Activated naive CD8-positive, alpha-beta T cell treated with anti-CD3 and anti-CD28 coated beads, Interleukin-2, amount 50 U/mL, for 16 hours (primary cell): ENCODE measurements around the gene ANKAR.
"Not testable (repeated sequence)": the region's sequence is repeated elsewhere in the genome, so short reads cannot be mapped to it uniquely, and the experiment has no call there.

Experiments
- DNase-seq: peaks from one replicate; pipeline ENCODE4 v3.0.0-alpha.2; 2020; ENCODE audit warnings: low read depth, low spot score

Gene ANKAR

DNA sequence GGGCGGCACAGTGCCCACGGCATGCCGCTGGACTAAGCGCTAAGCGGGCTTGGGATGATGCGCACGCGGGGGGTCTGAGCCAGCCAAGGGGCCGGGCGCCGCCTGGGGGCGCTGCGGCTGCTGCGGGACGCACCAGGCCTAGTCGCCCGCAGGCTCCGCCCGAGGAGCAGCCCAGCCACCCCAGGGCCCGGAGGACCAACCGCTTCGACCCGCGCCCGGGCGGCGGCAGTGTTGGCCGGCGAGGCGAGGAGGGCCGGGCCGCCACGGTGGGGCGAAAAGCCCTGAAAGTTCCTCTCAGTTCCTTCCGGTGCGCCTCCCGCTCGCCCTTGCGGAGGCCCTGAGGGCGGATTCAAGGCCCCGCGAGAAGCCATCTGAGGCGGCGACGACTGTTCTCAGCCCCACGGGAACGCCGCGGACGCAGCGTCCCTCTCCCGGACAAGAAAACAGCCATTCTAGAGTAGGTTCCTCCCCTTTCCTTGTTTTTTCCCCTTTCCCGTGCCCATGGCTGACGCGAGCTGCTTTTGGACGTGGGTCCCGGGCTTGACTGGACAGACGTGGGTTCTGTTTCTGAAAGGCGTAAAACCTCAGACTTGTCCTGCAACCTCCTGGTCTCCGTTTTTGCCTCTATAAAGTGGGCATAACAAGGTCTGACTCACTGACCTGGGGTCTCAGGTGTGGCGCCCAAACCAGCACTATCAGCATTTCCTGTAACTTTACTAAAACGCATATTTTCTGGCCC lies at the start of gene ANKAR:
TSS of gene ANKAR (plus strand) at position 297 of the 739 bp plus-strand sequence. CDS start 1,821 bp downstream, outside the sequence.
- DNase-seq, result peak; percentile 44

- no peak for DNase-seq
Observed at GRCh38 chr2:189625636-189626035, 48.8 kb upstream of the ANKAR start.

DNA sequence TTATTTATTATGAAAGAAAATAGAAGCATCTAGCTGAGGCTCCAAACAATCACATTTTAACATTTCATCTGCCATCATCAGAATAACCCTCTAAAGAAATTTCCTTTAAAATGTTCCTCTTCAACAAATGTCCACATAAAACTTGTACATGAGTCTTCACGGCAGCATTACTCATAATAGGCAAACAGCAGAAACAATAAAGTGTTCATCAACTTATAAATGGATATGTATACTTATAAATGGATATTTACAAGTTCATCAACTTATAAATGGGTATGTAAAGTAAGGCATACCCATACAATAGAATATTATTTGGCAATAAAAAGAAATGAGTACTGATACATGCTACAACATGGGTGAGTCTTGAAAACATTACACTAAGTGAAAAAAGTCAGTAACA lies 46.7 kb upstream of the ANKAR start:
- DNase-seq, result no peak

DNA sequence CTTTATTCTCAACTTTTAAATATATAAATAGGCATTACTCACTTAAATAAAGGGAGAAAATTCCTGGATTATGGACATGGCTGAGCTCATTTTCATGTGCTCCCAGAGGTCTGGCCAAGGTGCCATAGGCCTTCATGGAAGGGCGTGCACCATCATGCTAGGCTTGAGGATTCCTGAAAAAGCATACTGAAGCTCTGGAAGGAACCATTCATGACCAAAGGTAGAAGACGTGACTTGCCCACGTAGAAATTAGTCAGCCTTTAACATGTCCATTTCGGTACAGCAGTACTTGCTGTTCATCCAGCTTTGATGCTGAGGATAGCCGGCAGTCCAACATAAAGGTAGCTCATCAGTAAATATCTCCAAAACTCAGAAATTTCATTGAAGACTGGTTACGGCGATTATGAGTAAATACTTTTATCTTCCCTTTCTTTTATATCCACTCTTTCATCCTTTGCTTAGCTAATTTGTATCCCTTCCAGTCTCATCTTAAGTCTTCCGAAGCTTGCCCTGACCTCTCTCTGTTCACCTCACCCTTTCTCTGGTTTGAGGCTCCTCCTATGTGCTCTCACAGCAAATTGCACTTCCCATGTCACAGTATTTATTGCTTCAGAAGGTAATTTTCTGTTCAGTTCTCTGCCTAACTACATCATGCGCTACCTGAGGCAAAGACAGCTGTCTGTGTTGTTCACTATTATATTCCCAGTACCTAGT lies 45.5 kb upstream of the ANKAR start:
- no peak for DNase-seq

DNA sequence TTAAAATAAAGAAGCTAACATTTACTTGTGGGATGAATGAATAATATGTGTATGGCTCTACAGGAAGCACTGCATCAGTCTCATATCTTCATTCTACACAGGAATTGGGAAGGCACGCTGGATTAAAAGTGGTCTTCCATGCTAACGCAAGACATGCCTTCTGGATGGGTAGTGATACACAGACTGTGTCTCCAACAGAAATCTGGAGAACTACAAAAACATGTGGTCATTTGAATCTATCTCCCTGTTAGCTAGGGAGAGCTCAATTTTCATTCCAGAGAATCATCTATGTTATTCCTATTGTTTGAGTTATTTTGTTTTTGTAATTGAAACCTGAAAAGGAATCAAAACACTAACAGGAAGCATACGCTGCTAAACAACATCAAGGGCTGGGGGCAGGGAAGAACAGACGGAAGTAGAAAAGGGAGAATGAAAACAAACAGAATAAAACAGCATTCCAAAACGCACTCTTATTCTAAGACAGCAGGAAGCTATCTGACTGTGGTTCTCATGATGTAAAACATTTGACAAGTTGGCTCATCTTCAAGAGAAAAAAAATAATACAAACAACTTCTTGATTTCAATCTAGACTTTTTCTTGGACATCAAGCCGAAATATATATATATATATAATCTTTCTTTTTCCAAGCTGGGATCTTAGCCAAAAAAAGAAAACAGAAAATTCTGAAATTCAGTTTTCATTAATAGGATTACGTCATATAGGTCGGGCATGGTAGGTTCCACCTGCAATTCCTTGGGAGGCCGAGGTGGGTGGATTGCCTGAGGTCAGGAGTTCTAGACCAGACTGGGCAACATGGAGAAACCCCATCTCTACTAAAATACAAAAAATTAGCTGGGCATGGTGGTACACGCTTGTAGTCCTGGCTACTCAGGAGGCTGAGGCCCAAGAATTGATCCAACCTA lies 44.7 kb upstream of the ANKAR start:
- no peak for DNase-seq

- DNase-seq, result no peak
Observed at GRCh38 chr2:189631849-189632248, 42.6 kb upstream of the ANKAR start.

DNA sequence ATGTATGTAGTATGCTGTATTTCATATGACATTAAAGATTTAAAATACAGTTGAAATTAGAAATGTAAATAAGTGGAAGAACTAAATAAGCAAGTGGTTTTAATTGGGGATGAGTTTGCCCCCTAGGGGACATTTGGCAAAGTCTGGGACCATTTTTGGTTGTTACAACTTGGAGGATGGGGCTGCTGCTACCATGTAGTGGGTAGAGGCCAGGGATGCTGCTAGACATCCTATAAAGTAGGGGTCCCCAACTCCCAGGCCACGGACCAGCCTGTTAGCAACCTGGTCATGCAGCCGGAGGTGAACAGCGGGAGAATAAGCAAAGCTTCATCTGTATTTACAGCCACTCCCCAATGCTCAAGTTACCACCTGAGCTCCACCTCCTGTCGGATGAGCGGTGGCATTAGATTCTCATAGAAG lies 41.1 kb upstream of the ANKAR start:
- no peak for DNase-seq

DNA sequence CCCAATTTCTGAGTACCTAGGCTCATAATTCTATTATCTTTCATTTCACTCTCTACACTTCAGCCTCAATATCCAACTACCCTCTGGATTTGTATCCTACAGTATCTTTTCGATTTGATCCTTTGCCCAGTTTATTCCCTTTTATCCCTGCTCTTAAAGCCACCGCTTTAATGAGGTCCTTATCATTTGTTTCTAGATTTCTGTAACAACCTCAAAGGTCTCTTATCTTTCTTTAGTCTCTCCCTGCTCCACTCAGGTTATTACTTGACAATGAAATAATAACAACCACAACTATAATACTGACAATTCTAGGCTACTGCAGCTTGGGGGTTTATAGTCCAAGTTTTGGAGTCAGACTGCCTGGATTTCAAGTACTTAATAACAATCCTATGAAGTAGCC lies 39.1 kb upstream of the ANKAR start:
- DNase-seq, result no peak

DNA sequence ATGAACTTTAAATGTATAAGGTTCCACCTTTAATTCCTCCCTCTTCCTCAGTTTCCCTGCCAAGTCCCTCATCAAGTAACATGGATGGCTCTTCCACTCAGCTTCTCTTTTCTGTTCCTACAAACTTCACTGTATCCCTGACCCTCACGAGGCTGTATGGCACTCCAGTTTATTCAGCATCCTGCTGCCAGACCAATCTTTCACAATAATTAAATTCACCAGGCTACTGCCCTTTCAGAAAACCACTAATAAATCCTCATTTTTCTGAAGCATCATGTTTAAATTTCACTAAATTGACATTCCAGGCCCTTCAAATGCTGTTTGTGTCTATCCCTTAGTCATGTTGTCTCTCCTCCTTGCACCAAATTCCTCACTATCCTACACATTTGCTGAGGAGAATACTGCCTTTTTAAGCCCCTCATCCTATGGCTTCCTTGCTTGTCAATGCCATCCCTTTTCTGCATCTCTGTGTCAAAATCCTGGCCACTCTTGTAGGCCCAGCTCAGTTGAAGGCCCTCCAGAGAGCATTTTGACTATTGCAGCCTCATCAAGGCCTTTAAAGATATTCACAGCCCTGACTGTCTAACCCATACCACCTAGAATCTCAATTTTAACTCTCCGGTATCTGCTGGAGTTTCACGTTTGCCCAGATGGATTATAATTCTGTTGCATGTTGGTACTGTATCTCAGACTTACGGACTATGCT lies 36.0 kb upstream of the ANKAR start:
- no peak for DNase-seq

GRCh38 chr2:189639007-189639609 lies 35.4 kb upstream of the ANKAR start:
- DNase-seq, result no peak

DNA sequence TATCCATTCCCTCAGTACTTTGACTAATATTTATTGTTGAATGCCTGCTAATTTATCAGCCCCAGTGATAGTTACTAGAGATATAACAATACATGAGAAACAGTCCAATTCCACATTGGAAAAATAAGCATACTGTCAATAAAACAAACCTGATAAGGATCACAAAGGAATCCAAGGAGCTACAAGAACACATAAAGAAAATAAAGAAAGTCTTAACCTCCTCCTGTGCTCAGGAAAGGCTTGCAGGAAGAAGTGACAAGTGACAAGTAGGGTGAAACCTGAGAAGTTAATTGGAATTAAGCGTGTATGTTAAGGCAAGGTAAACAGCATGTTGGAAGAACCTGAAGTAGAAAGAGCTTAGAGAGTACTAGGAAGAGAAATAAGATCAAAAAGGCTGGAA lies 33.5 kb upstream of the ANKAR start:
- DNase-seq, result no peak

GRCh38 chr2:189641590-189641989 lies 32.9 kb upstream of the ANKAR start:
- no peak for DNase-seq

GRCh38 chr2:189646521-189646920 lies 27.9 kb upstream of the ANKAR start:
- DNase-seq, result no peak

DNA sequence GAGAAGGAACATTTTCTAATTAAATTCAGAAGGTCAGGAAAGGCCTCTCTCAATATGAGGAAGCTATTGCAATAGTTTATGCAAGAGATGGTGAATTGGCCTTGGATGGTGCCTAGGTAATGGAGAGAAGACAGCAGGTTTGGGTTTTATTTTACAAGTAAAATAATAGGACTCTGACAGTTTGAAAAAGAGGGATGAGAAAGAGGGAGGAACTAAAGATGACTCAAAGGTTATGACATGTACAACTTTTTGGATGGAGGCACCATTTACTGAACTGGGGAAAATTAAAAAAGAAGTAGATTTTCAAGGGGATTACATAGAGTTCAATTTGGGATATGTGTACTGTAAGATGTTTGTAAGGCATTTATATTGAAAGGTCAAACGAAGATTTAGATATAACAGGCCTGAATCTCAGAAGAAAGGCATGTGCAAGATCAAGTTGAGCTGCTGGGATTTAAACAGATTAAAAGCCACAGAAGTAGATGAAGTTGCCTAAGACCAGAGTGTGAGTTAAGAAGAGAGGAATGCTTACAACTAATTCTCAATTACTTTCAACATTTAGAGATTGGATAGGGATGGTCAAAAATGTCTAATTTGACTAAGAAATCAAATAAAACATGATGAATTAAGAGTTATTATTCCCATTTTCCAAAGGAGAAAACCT lies 25.5 kb upstream of the ANKAR start:
- no peak for DNase-seq

GRCh38 chr2:189651284-189651683 lies 23.2 kb upstream of the ANKAR start:
- DNase-seq, result no peak

DNA sequence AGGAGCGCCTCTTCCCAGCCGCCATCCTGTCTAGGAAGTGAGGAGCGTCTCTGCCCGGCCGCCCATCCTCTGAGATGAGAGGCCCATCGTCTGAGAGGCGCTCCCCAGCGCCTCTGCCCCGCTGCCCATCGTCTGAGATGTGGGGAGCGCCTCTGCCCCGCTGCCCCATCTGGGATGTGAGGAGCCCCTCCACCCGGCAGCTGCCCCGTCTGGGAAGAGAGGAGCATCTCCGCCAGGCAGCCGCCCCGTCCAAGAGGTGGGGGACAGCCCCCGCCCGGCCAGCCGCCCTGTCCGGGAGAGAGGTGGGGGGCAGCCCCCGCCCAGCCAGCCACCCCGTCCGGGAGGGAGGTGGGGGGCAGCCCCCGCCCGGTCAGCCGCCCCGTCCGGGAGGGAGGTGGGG lies 21.0 kb upstream of the ANKAR start:
- DNase-seq, result not testable (repeated sequence)

DNA sequence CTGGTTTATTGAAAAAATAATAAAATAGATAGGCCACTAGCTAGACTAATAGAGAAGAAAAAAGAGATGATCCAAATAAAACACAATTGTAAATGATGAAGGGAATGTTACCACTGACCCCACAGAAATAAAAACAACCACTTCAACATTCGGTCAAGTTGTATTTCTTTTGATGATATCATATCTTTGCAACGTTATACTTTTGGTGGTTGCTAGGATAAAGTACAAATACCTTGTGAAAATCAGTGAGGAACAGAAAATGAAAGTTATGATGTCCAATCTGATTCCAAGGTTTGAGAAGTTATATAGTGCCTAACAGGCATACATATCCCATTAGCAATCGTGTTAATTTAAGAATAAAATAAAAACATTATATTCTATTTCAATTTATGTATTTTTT lies 19.8 kb upstream of the ANKAR start:
- DNase-seq, result no peak

GRCh38 chr2:189657867-189658266 lies 16.6 kb upstream of the ANKAR start:
- no peak for DNase-seq

DNA sequence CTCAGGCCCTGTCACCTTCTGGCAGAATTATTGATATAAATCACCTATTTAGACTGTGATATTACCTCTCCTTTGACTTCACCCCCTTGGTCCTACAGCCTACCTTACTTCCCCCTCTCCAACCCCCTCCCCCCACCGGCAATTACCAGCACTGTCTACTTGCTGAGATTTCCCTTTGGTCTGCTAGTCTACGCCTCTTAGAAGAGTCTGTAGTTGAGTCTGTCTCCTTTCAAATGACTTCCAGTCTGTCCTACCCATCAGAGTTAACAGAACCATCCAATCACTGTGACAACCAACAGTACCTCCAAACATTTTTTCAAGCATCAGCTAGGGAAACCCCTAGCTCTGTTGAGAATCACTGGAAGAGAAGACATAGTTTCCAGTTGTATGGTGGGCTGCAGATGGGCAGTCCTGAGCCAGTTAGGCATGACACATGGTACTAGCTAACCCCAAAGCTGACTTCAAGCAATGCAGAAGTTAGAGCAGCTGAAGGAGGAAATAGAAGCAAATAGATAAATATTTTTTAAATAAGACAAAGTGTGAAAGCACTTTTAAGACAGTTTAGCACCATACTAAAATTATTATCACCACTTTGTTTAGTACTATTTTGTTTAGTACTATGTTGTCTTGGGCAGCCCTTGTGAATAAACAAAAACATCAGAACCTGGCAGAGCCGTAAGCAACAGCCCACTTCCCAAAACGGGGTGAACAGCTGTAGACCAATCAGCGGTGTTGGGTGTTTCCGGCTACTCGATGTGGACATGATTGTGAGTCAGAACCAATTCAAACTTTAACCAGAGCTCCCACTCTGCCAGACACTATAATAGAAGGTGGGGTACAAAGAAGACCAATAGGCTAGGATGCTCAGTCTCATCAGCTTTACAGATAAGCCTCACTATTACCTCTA lies 15.9 kb upstream of the ANKAR start:
- no peak for DNase-seq

DNA sequence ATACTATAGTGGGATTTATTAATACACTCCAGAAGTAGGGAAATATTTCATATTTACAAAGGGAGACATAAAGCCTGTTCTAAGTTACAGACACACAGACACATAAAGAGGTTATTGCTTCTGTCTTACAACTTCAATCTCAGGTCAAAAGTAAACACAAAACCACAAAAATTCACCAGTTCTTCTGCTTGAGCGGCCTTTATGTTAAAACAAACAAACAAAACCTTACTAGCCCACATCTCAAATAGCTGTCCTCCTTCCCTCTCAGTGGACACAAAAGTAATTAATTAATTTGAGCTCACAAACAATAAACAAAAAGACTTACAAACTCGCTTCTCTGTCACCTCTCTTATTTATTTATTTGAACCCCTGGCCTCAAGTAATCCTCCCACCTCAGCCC lies 14.7 kb upstream of the ANKAR start:
- DNase-seq, result no peak
